ENCODE data around the gene FHOD3. TPM values are rescaled to one million over a fixed set of nuclear protein-coding genes. Genes with fewer than 3 reads are reported as not detected.

FHOD3 gene
- total RNA-seq, 6 experiments from 2014 or later, result 0.44 to 1.2 (median 0.62) TPM

GRCh38 chr18:36315736-36316135, 18.2 kb downstream of the FHOD3 start:
- no peak for TF ChIP-seq CTCF (IDR thresholded peaks at IDR 0.05)
- no peak for TF ChIP-seq POLR2A (IDR thresholded peaks at IDR 0.05)
- DNase-seq (no peak), ATAC-seq (no peak)
- H3K27me3 ChIP-seq, result no peaks in the 10 kb centered on the region
- 67% methylated on average over 4 of the region's 10 CpGs for WGBS (ENCODE audit: insufficient coverage, low coverage, low lambda C conversion rate, missing lambda C conversion rate)
- no peaks in the 10 kb centered on the region for H3K36me3 ChIP-seq
- H3K9me3 ChIP-seq, result no peaks in the 10 kb centered on the region
- no peak overlapping the region for H3K27ac ChIP-seq
- H3K4me3 ChIP-seq, result no peak overlapping the region
- intact Hi-C loops (cut with DNase I), result no loop called here
- H3K4me1 ChIP-seq, result no peaks in the 10 kb centered on the region

GRCh38 chr18:36316246-36316645, 18.7 kb downstream of the FHOD3 start:
- WGBS (ENCODE audit: insufficient coverage, low coverage, low lambda C conversion rate, missing lambda C conversion rate), result 74% methylated on average over 2 of the region's 2 CpGs
- DNase-seq (no peak), ATAC-seq (no peak)
- Histone ChIP-seq H3K4me3 (no peak overlapping the region), H3K27ac (no peak overlapping the region), H3K36me3 (no peaks in the 10 kb centered on the region), H3K9me3 (no peaks in the 10 kb centered on the region), H3K27me3 (no peaks in the 10 kb centered on the region), H3K4me1 (no peaks in the 10 kb centered on the region)
- no peak for TF ChIP-seq POLR2A (IDR thresholded peaks at IDR 0.05)
- TF ChIP-seq CTCF (IDR thresholded peaks at IDR 0.05), result no peak
- intact Hi-C loops (cut with DNase I), result no loop called here

- no peak overlapping the region for H3K4me3 ChIP-seq
- H3K9me3 ChIP-seq, result no peaks in the 10 kb centered on the region
- WGBS (ENCODE audit: insufficient coverage, low coverage, low lambda C conversion rate, missing lambda C conversion rate), result 58% methylated on average over 10 of the region's 10 CpGs
- H3K36me3 ChIP-seq, result no peaks in the 10 kb centered on the region
- intact Hi-C loops (cut with DNase I), result no loop called here
- TF ChIP-seq CTCF (IDR thresholded peaks at IDR 0.05) (no peak), POLR2A (IDR thresholded peaks at IDR 0.05) (no peak)
- H3K27me3 ChIP-seq, result no peaks in the 10 kb centered on the region
- no peaks in the 10 kb centered on the region for H3K4me1 ChIP-seq
- H3K27ac ChIP-seq, result no peak overlapping the region
- peak in 1 of 4 donors; percentile 19 for ATAC-seq
- DNase-seq, result no peak
Observed at GRCh38 chr18:36321658-36322407, 24.3 kb downstream of the FHOD3 start.

GRCh38 chr18:36322408-36322728, 24.9 kb downstream of the FHOD3 start:
- TF ChIP-seq CTCF (IDR thresholded peaks at IDR 0.05), result no peak
- no peak for TF ChIP-seq POLR2A (IDR thresholded peaks at IDR 0.05)
- intact Hi-C loops (cut with DNase I), result no loop called here
- 100% methylated on average over 1 of the region's 1 CpG for WGBS (ENCODE audit: insufficient coverage, low coverage, low lambda C conversion rate, missing lambda C conversion rate)
- no peak overlapping the region for H3K27ac ChIP-seq
- H3K27me3 ChIP-seq, result no peaks in the 10 kb centered on the region
- no peaks in the 10 kb centered on the region for H3K9me3 ChIP-seq
- DNase-seq (no peak), ATAC-seq (peak in 1 of 4 donors; percentile 23)
- no peak overlapping the region for H3K4me3 ChIP-seq
- no peaks in the 10 kb centered on the region for H3K4me1 ChIP-seq
- H3K36me3 ChIP-seq, result no peaks in the 10 kb centered on the region
